ENCODE measurements around the gene MAMDC2. TPM values are rescaled to one million over a fixed set of nuclear protein-coding genes. Genes with fewer than 3 reads are reported as not detected.
A peak's percentile ranks its signal among the peaks of the same experiment; 100 is the strongest.

MAMDC2 gene
- total and polyA plus RNA-seq, 2 of the 4 experiments (the other 2 are of a cell fraction) = 5.0 to 5.2 TPM

GRCh38 chr9:70020217-70020616, 23.4 kb upstream of the MAMDC2 start:
- Histone ChIP-seq H4K8ac (ENCODE audit: low read depth in 2 of 2, low read length in 2 of 2) (peak overlapping the region in 1 of 2 experiments; percentile 53; a peak in 2 of 4 replicates), H2BK15ac (ENCODE audit: low read depth, low read length) (peak overlapping the region; percentile 63; the same call in 1 of the 3 replicates), H2BK20ac (ENCODE audit: low read depth, low read length) (peak overlapping the region; percentile 62; the same call in 1 of the 2 replicates), H2AFZ (replicated peaks; ENCODE audit: low read length, poor library complexity) (no peak overlapping the region), H3K56ac (ENCODE audit: extremely low read depth, insufficient read depth, low read length) (no peak overlapping the region), H2AK5ac (ENCODE audit: low read depth, low read length) (peak overlapping the region; percentile 18; the same call in 1 of the 2 replicates), H3K27me3 (ENCODE audit: control insufficient read depth, insufficient read depth, low read length) (no peaks in the 10 kb centered on the region), H3K4me3 (ENCODE audit: insufficient read depth, low read depth, low read length) (no peak overlapping the region), H2AK9ac (replicated peaks; ENCODE audit: low read depth, low read length, poor library complexity) (no peak overlapping the region), H4K20me1 (ENCODE audit: insufficient read depth, low read length) (no peaks in the 10 kb centered on the region), H2BK120ac (ENCODE audit: low read depth, low read length) (peak overlapping the region; percentile 61; the same call in 1 of the 2 replicates), H3K4me1 (ENCODE audit: control insufficient read depth, insufficient read depth, low read length) (peaks cover 5% of the 10 kb centered on the region), H2BK5ac (ENCODE audit: low read depth, low read length, poor library complexity, severe bottlenecking) (no peak overlapping the region), H3K14ac (replicated peaks; ENCODE audit: low read depth, low read length) (0 out of 2 replicates have a peak overlapping the region, but pooled peaks have one; percentile 2), H3K9me1 (ENCODE audit: insufficient read depth, low read length) (0 out of 2 replicates have a peak, but pooled peaks cover 2% of the 10 kb centered on the region), H3K4me2 (ENCODE audit: low read depth, low read length) (no peak overlapping the region), H3K79me1 (ENCODE audit: low read depth in 1 of 2, low read length in 2 of 2) (no peaks in the 10 kb centered on the region), H3K23ac (ENCODE audit: low read depth, low read length) (no peak overlapping the region), H3K36me3 (ENCODE audit: control insufficient read depth, insufficient read depth, low read length) (no peaks in the 10 kb centered on the region), H3K27ac (ENCODE audit: insufficient read depth, low read length) (no peak overlapping the region), H4K91ac (ENCODE audit: insufficient read depth, low read depth, low read length) (no peak overlapping the region; the same call in 1 of the 2 replicates), H3K18ac (ENCODE audit: low read depth, low read length) (no peak overlapping the region; the same call in 1 of the 2 replicates), H3K9ac (ENCODE audit: low read depth, low read length) (no peak overlapping the region), H4K5ac (ENCODE audit: low read depth, low read length) (no peak overlapping the region; the same call in 1 of the 2 replicates), H3K9me3 (ENCODE audit: control insufficient read depth, insufficient read depth, low read length) (no peaks in the 10 kb centered on the region), H3K4ac (ENCODE audit: low read depth, low read length) (peak overlapping the region; percentile 33; the same call in 1 of the 2 replicates)
- dilution Hi-C loops (cut with HindIII; ENCODE audit: low sequenced_read_pairs, unreplicated experiment) = no loop called here
- in situ Hi-C loops (cut with MboI; ENCODE audit: low sequenced_read_pairs) = no loop called here
- no CpG with 5 or more reads among the region's 5 CpGs for WGBS, 2 experiments (ENCODE audit: extremely low coverage in 2 of 2, insufficient read length in 1 of 2)
- ATAC-seq (ENCODE audit: low read depth) (no peak), DNase-seq (no peak)
- TF ChIP-seq BHLHE40 (IDR thresholded peaks at IDR 0.05; ENCODE audit: low read depth, low read length) (no peak), RFX5 (IDR thresholded peaks at IDR 0.05; ENCODE audit: low read depth, low read length) (no peak), CEBPB (IDR thresholded peaks at IDR 0.05; ENCODE audit: low read depth, low read length) (no peak), ELK1 (IDR thresholded peaks at IDR 0.05; ENCODE audit: borderline replicate concordance, low read depth, low read length) (no peak), FOS (IDR thresholded peaks at IDR 0.05; ENCODE audit: low read depth, low read length) (no peak), POLR2A (IDR thresholded peaks at IDR 0.05; ENCODE audit: low read depth, low read length) (no peak), CHD1 (IDR thresholded peaks at IDR 0.05; ENCODE audit: low read depth, low read length) (no peak), MXI1 (IDR thresholded peaks at IDR 0.05; ENCODE audit: borderline replicate concordance, low read depth, low read length) (no peak), RCOR1 (IDR thresholded peaks at IDR 0.05; ENCODE audit: insufficient replicate concordance, low read length) (no peak), RAD21 (IDR thresholded peaks at IDR 0.05; ENCODE audit: low read length) (no peak), CTCF (conservative IDR thresholded peaks at IDR 0.05; ENCODE audit: low read depth, low read length) (no peak), SMC3 (IDR thresholded peaks at IDR 0.05; ENCODE audit: low read depth, low read length) (no peak)
- ChIA-PET POLR2A (ENCODE audit: unreplicated experiment) (no interaction called here), CTCF (interaction anchor here (1.0 kb wide), 1 partner anchor 93 kb away, joined by 3 read pairs; no protein-coding TSS in a partner anchor)
- no TSS peak for BruUV-seq (replicated peaks)
- intact Hi-C loops (cut with micrococcal nuclease) = no loop called here

Measured in IMR-90 (cell line).